HG02571 (cell line): ENCODE results near the gene VSNL1.

Experiments
- ATAC-seq: cut with Tn5 transposase; IDR thresholded peaks from one replicate; pipeline ENCODE4 v1.9.1; 2021; ENCODE audit warnings: mild to moderate bottlenecking, moderate library complexity; ENCODE audit not compliant: unreplicated experiment

The VSNL1 gene

DNA sequence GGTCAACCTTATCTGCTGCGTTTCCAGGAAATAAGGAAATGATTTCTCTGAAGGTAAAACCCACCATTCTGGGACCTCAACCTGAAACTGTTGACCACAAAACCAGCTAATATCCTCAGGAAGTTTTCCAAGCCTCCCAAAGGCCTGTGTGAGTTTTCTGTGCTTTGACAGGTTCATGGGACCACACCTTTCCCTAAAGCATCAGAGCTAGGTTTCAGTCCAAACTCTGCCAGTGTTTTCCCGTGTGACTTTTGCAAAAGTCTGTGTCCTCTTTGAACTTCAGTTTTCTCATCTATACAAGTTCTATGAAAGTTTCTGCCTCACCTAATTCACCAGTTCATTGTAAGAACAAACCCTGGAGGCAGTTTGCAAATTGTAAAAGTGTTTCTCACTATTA lies 39.8 kb downstream of the VSNL1 start:
- no peak for ATAC-seq

DNA sequence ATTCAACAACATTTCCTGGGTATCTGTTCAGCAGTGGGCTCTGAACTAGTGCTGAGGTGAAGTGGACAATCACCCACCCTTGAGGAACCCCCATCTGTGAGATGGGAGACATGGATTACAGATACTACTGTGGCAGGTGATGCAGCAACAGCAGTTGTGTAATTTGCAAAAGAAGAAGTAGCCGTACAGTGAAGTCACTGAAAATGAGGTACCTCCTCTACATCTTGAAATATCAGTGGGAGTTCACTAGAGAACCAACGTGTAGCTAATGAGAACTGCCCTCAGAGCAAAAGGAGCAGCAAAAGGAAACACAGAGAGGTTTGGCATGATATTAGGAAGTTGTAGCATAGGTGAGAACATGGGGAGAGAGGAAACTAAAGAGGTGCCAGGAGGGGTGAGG lies 41.3 kb downstream of the VSNL1 start:
- ATAC-seq: no peak

DNA sequence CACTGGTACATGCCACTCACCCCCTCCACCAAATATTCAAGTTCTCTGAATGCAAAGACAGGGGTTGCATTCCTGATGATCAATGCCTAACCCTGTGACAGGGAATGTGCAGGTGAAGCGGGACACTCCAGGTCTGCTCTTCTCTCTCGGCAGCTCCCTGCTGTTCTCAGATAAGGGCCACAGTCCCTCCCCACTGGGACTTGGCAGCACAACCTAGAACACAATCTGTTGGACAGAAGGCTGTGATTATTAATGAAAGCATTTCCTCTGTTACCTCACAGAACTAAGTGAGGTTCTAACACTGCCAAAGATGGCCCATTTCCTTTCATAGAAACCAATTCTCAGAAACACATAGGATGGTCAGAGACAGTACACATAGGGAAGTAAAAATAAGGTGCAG lies 42.7 kb downstream of the VSNL1 start:
- ATAC-seq: no peak

DNA sequence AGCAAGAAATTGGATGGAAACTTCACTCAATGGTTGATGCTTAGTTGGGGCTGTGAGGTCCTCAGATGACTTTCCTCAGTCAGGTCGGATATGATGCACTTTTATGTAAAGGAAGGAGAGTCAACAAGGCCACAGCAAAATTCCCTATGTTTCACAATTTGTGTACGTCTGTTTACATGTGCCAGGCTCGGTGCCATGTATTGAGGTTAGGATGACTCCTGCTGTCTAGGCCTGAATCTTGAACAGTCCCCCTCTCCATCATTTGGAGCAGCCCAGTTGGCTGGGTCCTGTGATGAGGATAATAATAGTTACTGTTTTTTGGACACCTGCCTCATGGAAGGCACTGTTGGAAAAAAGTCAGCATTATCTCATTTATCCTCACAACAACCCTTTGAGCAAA lies 43.1 kb downstream of the VSNL1 start:
- no peak for ATAC-seq

DNA sequence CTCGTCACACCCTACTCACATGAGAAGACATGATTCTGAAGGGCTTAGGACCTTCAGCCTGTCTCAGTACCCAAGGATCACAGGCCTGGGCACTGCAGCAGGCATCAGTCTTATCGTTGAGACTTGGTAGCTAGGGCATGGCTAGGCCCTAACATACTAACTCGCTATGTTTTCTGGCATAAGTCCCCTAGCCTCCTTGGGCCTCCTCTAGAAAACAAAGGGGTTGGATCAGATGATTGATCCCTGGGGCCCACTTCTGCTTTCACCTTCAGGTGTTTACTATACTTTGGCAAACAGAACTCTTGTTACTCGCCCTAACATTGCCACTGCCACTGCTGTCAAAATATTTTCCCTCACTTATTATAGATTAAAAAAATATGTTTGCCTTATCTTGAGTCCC lies 44.2 kb downstream of the VSNL1 start:
- ATAC-seq: no peak

DNA sequence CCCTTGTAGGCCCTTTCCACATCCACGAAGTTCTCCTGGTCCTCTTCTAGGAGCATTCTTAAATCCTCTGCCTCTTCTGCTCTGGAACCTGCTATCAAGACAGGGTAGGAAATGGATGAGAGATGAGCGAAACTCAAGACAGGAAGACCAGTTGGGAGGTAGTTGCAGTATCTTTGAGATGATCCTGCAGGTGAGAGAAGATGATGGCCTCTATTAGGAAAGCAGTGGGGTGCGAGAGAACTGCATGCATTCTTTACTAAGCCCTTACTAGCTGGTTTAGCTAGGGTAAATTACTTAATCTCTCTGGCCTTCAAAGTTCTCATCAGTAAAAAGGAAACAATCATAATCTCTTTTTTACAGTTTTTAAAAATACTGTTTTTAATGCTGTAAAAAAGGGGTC lies 47.0 kb downstream of the VSNL1 start:
- ATAC-seq: no peak

DNA sequence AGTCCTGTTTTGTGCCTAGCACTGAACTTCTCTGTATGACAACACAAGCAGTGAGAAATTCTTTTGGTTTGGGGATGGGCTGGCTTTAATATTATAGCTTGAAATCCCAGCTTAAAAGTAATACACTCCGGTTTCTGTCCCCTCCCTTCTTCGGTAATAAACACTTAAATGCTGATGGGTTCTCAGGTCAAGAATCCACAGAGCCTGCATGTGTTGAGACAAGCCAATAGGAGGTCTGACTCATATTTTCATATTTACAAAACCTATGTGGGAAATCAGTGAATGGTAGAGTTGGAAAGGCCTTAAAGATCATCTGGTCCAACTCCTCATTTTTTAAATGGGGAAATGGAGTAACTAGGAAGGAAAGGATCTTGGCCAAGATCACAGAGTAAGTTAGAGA lies 47.5 kb downstream of the VSNL1 start:
- no peak for ATAC-seq

DNA sequence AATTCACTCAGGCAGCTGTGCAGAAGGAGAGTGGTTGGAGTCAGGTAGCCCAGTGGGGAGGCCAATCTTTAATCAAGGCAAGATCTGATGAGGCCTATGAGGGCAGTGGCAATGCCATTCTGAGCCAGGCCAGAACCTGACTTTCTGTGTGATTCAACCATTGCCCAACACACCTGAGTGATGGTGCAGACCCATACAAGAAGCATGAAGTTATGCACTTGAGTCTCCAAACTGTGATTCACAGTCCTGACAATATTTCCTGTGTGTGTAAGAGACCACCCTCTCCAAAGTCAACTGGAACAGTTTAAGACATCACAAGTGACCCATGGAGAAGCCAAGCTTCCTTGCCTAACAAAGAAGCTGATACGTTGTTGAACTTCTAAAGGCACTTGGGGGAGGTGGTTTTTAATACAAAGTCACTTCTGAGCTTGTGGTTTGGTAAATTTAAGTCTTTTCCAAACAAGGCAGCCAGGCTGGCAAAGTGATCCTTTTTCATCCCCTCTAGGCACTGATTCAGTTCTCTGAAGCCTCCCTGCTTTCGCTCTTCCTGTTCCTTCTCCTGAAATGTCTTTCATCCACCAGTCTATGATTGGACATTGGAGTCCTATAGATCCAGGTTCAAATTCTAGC lies 49.0 kb downstream of the VSNL1 start:
- ATAC-seq: no peak

DNA sequence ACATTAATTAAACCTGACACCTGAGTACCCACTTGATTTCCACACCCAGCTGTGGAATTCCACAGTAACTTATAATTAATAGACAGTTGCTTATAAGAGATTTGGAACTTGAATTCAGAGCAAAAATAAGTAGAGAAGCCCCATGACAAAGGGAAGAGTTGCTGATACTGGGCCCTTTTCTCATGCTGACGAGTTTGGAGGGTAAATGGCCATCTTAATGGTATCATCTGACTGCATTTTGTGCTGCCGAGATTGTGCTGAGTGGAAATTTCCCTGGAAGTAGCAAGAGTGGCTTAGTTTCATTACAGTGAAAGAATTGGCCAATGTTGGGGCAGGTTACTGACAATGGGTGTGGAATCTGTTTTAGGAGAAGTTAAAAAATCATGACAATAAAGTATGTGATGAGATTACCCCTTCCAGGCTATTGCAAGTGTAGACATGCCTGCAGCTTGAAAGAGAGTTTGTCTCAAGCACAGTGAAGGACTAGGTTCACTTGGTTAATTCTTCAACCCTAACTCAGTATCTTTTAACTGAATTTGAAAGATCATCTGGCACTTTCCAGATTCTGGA lies 49.9 kb downstream of the VSNL1 start:
- ATAC-seq: no peak

DNA sequence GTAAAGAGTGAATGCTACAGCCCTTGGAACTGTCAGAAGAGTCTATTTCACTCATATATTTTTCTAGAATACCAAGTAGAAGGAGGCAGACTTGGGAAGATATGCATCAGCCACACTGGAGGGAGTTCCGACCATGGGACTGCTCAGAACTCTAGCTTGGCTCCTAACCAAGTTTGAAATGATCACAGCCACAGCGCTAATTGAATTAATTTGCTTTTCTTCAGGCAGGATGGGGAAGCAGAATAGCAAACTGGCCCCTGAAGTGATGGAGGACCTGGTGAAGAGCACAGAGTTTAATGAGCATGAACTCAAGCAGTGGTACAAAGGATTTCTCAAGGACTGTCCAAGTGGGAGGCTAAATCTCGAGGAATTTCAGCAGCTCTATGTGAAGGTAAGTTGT lies 51.4 kb downstream of the VSNL1 start:
- ATAC-seq: no peak

DNA sequence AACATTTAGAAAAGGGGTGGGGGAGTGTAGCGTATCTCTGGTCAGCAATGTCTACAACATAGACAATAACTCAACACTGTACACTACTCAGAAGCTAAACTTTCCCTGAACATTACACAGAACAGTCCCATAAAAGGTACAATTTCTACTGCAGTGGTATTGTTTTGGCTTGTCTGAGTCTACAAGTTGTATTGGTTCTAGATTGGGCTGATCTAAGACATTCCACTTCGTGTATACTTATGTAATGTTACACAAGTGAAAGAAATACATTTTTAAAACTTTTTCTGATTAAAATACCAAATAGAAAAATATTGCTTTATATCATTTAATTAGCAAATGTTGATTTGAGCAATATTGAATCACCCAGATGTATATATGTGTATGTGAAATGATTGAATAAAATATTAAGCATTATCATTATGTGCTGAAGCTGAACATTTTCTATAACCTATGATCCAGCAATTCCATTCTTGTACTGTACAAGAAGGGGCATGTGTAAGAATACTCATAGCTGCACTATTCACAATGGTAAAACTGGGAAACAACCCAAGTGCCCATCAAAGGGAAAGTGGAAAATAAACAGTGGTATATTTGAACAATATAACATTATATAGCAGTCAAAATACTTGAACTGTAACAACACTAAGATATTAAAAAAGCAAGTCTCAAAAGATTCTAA lies 52.4 kb downstream of the VSNL1 start:
- no peak for ATAC-seq

DNA sequence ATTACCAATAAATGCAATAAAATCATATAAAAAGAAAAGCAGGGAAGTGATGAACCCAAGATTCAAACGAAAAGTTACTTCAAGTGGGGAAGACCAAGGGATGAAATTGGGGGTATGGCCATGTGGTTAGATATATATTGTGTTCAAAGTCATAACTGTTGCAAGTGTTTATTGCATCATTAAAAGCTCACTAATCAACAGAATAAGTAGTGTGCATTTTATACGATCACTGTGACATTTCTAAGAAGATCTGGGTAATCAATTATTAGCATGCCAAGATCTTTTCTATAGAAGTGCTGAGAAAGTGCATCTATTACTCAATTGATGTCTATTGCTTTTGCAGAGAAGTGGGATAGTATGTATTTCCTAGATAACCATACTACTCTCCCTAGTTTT lies 52.9 kb downstream of the VSNL1 start:
- no peak for ATAC-seq

DNA sequence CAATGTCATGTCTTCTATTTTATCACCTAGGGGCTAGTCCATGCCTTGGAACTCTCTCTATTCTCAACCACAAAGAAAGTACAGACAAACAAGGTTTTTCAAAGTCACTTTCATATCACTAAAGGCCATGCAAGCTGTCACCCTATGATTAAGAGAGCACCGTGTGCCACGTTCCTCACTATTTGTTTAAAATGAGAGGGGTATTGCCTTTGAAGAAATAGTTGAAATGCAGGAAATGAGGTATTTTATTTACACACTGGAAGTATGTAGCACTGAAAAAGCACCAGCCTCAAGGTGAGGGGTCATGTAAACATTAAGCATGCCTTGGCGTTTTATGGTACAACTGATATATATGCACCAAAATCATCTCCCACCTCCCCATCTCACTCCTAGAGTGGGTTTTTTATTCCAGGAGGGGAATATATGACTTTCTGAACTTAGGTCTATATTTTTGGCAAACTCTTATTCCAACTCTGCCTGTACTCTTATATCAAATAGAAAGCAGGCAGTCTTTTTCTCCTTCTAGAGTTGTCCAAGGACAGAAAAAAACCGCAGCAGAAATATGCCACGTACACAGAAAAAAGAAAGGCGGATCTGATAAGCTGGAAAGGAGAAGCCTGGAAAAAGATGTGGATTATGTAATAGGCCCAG lies 53.5 kb downstream of the VSNL1 start:
- no peak for ATAC-seq

DNA sequence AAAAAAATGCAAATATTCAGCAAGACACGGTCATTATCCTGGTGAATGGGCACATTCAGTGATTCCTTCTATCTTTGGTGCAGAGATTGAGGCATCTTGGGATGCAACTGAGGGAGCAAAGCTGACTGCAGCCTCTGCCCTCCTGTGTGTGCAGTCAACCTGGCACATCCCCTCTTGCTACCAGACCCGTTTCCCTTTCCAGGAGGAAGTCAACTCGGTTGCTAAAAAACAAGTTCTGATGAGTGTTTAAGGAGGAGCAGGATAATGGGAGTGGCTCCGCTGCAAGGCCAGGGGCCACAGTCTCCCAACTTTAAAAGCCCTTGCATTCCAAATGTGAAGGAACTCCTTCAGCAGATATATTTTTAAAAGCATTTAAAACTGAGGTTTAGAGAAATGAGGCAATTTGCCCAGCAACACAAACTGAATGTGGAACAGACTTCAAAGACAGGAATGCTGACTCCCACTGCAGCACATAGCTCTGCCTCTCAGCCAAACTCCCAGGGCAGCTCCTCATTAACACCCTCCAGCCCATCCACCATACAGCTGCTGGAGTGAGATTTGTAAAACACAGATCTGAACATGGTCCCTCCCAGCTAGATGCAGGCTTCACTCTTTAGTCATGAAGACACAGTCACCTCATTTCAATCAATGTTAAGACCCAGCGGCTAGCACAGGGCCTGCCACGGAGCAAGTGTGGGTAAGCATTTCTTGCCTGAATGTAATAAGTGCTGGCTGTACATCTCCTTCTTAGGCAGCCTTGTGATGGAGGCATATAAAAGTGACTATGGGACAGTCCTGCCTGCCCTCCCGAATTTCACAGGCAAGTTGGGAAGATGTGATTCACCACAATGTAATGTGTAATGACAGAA lies 54.3 kb downstream of the VSNL1 start:
- no peak for ATAC-seq

DNA sequence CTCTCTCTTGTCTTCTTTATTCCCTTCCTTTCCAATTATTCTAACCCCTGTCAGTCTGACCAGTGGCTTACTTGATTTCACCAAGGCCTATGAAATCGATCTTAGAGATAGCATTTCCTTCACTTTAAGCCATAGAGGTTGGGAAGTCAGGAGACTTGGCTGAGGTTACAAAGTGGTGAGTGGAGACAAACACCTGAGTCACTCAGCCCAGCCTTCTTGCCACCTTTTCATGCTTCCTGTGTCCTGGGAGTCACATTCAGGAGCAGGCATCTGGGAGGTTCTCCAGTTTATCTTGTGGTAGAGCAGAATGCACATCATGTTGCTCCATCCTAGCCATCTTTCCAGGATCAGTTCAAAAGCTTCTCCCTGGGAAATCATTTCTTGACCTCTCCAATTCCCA lies 59.1 kb downstream of the VSNL1 start:
- ATAC-seq: no peak

DNA sequence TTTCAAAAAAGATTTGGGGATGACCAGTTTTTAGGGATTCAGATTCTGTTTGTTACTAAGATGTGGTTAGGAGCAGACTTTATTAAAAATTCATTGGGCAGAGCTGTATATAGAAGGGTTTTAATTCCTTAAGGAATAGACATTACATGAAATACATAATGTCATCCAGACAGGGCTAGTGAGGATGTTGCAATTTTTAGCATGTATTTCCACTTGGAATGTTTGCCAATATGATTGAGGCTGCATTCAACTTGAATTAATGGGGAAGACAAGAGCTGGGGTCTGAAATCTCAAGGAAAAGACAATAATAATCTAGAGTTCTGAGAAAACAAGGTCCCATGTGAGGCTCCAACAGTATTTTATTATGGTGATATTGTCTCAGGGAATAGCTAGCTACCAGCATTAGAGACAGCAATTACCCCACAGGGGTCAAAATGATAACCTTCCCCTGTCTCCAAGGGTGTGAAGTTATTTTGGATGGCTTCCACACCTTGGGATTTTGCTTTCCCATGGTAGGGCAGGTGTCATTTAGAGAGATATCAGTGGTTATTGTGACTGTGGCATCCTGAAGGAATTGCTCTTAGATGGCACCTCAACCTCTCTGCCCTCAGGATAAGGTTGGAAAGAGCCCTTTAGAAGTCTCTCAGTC lies 60.2 kb downstream of the VSNL1 start:
- ATAC-seq: no peak

DNA sequence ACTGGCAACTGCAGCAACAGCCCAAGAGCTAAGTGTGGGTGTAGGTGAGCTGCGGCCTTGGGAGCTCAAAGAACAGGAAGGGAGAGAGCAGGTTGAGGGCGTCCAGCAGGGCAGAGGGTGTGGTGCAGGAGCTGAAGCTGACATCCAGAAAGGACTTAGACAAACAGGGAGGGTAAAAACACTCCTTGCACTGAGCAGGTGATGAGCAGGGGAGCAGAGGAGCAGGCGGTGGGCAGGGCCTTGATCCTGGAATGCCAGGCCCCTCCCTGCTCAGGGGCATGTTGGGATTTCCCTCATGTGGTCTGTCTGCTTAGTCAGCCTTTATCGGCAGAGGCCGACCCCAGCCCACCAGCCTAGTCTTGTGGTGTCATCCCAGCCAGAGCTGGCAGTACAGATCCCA lies 63.6 kb downstream of the VSNL1 start:
- no peak for ATAC-seq

DNA sequence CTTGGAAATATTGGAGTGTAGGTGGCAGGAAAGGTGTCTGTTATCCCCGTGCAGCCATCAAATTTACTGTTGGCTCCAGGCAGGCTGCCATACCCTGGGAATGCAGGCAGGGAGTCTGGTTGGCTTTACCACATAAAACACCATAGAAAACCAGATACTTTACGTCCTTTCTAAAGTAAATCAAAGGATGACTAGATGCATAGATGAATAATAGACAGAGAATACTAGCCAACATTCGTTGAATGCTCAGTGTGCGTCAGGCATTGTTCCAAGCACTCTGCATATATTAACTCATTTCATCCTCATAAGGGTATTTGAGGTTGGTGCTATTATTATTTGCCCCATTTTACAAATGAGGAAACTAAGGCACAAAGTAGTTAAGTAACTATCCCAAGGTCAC lies 65.2 kb downstream of the VSNL1 start:
- ATAC-seq: no peak

DNA sequence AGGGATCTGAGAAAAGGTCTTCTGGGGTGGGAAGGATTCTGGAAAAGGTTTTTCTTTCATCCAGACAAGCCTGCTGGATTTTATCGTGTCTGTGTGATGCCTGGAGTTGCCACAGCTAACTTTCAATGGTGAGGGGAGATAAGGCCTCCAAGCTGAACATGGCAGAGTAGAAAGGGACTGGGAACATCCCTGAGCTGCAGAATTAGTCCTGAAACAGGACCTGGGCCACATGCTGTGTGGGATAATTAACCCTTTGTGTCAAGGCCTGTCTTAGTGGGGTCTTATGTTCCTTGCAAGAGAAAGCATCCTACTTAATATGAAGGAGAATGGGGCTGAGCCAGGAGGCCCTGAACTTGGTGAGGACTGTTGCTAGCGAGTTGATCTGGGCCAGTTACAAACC lies 66.4 kb downstream of the VSNL1 start:
- no peak for ATAC-seq

DNA sequence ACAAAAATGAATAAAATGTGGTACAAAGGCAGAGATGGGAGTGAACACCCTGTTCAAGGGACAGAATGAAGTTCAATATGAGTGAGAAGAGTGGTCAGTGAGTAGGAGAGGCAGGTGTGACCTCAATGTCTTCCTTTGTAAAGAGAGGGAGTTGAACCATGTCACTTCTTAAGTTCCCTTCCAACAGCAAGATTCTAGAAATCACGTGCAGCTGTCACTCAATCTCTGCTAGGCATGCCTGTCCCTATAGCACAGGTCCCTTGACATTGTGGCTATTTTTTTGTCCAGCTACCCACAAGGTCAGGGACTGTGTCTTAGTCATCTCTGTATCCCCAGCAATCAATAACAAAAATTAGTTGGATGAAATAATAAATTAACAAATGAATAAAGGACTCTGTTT lies 66.9 kb downstream of the VSNL1 start:
- no peak for ATAC-seq

DNA sequence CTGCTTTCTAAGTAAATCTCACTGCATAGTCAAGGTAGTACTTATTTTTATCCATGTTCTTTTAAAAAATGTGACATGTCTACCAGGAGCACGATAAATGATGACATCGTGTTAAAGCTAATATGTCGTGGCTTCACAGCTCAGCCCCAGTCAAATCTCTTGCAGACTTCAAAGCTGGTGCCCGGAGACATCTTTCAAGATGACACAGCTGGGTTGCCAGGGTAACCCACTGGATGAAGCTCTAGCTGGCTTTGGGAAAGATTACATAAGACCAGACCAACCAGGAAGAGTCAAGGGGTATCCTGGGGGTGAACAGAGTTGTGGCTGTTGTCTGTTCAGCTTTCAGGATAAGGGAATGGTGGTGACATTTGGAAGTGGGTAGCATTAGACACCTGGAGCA lies 67.8 kb downstream of the VSNL1 start:
- no peak for ATAC-seq
